ENCODE measurements around the gene CD37.
A peak's percentile ranks its signal among the peaks of the same experiment; 100 is the strongest.
"Not testable (repeated sequence)": the region's sequence is repeated elsewhere in the genome, so short reads cannot be mapped to it uniquely, and the experiment has no call there.

CD37 gene

DNA sequence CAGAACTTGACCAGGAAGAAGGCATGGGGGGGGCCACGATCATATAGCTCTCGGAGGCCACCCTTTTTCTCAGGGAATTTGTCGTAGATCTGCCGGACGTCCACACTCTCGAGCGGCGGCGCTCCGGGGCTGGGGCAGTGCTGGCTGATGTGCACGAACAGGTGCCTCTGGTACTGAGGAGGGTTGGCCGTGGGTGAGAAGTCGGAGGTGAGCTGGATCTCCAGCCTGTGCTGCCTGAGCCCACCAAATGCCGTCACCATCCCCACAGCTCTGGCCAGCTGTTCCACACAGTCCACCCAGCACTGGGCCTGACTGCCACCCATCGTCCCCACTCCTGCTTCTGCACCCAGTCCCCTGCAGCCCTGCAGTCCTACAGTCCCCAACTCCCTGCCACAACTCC lies 12.0 kb downstream of the CD37 start:
- DNase-seq (ENCODE audit: low read depth), result no peak

DNA sequence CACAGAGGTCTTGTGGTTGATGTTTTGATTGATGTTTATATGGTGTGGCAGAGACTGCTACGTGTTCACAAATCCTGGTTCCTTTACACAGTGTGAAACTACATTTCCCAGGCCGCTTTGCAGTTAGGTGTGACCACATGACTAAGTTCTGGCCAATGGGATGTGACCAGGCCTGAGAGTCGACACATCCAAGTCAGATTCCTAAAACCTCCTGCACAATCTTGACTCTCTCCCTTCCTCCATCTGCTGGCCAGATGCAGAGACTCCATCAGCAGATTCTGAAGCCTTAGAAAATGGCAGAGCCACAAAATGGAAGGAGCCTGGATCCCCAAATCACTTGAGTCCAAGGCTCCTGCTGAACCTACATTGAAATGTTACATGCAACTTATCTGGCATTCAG lies 12.6 kb downstream of the CD37 start:
- peak; percentile 77 for DNase-seq (ENCODE audit: low read depth)

DNA sequence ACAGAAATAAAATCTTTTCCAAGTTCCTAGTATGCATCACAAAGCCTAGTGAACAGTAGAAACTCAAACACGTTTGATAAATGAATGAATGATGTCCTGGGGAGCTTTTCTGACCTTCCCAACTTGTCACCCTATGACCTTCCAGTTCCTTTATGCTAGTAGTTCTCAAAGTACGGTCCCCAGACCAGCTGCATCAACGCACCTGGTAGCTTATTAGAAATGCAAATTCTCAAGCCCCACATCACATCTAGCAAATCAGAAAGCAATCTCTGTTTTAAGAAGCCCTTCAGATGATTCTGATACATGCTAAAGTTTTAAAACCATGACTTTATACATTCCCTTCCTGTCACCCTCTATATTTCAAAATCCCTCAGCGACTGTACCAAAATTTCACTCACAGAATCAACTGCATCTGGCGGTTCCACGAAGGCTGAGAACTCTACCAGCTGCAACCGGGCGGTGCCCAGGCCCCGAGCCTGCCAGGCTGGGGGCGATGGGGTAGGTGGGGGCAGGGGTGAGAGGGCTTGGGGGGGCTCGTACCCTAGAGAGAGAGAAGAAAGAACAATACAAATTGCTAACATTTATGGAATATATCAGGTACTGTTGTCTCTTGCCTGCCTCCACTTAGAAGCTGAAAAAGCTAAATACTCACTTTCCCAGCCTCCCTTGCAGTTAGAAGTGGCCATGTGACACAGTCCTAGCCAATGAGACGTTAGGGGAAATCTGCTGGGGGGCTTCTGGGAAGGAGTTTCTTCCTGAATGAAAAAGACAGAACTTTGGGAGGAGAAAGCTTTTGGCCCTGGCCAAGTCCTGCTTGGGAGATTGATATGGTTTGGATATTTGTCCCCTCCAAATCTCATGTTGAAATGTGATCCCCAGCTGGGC lies 13.3 kb downstream of the CD37 start:
- DNase-seq (ENCODE audit: low read depth), result no peak

DNA sequence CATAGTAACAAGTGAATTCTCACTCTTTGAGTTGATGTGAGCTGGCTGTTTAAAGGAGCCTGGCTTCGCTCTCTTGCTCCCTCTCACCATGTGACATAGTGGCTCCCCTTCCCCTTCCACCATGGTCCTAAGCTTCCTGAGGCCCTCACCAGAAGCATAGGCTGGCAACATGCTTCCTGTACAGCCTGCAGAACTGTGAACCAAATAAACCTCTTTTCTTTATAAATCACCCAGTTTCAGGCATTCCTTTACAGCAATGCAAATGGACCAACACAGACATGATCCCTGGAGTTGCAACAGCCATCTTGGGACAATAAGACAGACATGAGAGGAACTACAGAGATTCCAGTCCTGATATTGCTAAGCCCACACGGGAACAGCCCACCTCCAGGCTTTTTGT lies 14.4 kb downstream of the CD37 start:
- no peak for DNase-seq (ENCODE audit: low read depth)

DNA sequence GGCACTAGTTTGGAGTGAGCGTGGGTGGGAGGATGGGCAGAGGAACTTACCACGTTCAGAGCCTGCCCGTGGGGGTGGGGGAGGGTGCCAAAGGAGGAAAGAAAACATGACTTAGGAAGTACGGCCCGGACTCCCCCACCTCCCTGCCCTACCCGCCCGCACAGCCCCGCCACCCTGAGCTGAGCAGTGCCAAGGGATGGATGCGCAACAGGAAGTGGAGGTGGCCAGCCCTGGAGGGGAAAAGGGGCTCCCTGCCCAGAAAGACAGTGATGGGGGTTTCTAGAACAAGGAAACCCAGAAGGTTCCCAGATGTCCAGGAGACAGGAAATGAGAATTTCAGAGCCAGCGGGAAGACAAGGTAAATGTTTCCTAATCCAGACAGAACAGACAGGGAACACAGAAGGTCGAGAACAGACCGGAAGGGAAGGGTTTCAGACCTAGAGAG lies 20.7 kb downstream of the CD37 start:
- no peak for DNase-seq (ENCODE audit: low read depth)

DNA sequence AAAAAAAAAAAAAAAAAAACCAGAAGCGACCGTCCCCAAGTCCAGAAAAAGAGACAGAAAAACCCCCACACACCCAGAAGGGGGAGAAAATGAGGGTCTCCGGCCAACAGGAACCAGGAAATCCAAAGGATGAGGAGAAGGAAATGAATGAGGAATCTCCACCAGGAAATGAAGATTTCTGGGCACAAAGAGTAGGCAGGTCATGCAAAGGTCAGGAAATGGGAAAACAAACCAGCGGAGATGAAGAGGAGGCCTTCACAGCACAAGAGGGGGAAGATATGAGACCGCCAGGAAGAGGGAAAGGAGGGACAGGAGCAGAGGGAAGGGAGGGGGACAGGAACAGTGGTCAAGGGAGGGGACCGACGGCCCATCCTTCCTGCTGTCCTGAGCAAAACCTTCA lies 21.2 kb downstream of the CD37 start:
- no peak for DNase-seq (ENCODE audit: low read depth)

DNA sequence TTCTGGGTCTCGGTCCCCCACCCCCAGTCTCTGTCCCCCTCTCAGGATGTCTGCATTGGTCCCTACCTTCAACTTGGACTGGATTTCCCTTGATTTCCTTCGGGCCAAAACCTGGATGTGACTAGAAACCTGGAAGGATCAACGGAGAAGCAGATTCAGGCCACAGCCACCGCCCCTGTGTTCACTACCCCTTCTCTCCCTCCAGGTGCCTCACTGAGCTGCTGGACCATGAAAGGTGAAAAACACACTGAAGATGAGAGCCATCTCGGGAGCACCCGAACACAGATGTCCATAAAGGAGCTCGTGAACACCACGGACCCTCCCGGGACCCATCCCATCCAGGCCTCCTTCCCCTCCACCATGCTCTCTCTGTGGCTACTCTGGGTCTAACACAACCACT lies 22.0 kb downstream of the CD37 start:
- no peak for DNase-seq (ENCODE audit: low read depth)

DNA sequence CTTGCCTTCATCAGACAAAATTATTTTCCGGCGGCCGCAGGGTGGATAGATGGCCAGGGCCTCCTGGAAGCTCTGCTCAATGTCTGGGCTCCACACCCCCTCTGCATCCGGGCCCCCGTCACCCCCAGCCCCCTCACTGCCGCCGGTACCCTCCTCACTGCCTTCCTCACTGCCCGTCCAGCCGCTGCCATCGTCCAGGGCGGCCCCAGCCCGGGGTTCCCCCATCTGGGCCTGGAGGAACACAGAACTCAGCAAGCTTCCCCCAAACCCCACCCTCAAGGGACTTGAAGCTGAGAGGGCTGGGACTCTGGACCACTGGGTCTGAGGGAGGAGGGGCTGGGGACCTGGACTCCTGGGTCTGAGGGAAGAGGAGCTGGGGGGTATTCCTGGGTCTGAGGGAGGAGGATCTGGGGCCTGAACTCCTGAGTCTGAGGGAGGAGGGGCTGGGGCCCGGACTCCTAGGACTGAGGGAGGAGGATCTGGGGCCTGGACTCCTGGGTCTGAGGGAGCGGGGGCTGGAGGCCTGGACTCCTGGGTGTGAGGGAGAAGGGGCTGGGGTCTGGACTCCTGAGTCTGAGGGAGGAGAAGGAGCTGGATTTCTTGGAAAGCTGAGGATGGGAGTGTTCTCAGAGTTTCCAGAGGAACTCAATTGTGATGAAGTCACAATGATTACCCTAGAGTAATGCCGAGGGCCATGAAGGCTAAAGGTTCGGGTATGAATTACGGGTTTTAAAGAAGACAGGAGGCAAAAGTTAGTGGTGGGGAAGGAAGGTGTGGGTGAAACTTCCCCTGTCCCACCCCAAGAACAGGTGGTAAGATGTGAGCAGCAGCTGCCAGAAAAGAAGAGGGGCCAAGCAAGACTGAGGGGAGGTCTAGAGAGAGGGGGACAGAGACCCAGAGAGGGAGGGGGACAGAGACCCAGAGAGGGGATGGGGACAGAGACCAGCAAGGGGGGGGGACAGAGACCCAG lies 24.9 kb downstream of the CD37 start:
- no peak for DNase-seq (ENCODE audit: low read depth)

DNA sequence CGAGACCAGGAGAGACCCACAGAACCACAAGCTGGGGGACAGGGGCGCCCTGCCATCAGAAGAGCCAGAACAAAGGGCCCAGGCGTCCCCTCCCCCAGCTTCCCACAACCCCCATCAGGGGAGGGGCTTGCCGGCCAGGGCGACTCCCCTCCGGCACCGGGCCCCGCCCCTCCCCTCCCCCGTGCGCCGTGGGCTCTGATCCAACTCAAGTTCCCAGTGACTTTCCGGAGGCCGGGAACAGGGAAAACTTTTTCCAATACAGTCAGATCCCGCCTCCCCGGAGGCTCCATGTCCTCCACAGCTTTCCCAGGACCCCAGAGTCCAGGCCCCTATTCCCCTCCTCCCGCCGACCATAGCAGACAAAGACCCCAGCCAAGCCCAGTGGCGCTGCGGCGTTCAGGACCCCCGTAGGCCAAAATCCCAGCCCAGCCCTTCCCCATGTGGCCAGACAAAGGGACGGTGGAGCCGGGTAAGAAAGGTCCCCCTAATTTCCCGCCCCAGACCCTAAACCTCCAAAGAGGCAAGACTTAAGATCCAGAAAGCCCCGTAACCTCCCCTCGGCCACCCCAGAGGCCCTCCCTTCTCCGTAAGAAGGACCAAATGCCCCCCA lies 26.3 kb downstream of the CD37 start:
- DNase-seq (ENCODE audit: low read depth), result peak; percentile 63

DNA sequence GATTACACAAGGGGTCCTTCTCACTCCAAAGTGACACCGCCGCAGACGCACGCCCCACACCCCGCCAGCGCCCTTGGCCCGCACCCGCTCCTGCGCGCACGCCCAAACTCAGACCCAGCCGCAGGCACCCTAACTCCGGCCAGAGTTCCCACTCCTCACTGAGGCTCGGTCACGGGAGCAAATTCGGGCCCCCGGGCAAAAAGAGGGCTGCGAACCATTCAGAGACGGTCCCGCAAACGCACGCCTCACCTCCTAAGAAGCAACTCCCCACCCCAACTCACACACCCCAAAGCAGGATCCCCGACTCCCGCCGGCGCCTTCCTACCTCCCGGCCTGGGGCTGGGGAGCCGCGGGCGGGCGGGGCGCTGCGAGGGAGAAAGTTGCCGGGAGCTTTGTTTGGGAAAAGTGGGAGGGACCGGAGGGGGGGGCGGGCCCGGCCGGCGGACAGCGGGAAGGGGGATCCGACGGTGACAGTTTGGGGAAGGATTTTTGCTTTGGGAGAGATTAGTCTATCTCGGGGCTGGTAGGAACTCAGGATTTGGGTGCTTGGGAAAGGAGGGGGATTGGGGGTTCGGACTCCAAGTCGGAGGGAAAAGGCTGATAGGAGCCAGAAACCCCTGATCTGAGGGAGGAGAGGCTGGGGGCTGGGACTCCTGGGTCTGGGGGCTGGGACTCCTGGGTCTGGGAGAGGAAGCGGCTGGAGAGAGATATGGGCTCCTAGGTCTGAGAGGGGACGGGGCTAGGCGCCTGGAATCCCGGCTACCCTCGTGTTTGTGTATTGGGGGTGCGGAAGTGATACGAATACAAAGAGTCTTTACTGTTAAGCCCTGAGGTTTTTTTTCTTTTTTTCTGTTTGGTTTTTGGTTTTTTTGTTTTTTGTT lies 27.1 kb downstream of the CD37 start, which contains the start of gene TEAD2:
Gene TEAD2 (minus strand): TSS at position 369 of the 881 bp plus-strand sequence. CDS start 2,341 bp downstream, outside the sequence.
- DNase-seq (ENCODE audit: low read depth), result peak; percentile 64

DNA sequence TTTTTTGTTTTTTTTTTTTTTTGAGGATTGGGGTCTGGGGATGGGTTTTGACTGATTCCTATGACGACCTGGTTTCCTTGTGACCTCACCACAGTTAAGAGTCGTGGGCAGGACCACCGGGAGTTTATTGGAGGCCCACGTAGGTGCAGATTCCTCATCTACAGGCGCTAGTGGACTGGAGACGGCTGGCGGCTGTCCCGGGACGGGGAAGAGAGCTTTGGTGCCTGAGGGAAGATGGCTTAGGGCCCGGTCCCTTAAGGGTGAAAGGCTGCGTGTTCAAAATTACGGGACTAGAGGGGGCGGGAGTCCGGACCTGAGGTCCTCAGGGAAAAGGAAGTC lies 27.7 kb downstream of the CD37 start:
- peak; percentile 53 for DNase-seq (ENCODE audit: low read depth)

DNA sequence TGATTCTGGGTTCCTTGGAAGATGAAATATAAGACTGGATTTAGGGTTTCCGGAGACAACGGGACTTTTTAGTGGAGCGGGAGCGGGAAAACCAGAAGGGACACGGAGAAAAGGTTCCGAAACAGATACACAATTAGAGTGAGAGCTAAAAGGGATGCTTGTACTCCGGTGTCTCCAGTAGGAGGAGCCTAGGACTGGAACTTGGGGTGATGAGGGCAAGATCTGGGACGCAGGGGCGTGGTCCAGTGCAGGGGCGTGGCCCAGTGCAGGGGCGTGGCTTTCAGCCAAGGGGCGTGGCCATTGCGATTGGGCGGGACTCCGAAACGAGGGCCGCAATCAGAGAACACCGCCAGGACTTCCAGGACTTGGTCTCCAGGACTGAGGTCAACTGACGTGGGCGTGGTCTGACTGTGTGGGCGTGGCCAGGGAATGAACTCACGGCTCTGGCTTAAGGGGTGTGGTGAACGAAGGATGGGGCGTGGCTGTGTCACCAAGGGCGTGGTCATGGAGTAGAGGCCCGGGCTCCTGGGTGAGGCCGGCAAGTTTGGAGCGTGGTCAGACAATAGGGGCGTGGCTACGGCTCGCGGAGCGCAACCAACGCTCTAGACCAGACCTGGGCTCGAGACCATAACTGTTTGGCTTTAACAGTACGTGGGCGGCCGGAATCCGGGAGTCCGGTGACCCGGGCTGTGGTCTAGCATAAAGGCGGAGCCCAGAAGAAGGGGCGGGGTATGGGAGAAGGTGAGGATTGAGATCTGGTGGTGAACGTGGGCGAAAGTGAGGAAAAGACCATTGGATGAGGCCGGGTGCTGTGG lies 28.3 kb downstream of the CD37 start, which contains the start of gene DKKL1:
Gene DKKL1 (plus strand): TSS at position 610 of the 815 bp plus-strand sequence. CDS start 122 bp downstream, at position 732.
- DNase-seq (ENCODE audit: low read depth), result peak; percentile 97

DNA sequence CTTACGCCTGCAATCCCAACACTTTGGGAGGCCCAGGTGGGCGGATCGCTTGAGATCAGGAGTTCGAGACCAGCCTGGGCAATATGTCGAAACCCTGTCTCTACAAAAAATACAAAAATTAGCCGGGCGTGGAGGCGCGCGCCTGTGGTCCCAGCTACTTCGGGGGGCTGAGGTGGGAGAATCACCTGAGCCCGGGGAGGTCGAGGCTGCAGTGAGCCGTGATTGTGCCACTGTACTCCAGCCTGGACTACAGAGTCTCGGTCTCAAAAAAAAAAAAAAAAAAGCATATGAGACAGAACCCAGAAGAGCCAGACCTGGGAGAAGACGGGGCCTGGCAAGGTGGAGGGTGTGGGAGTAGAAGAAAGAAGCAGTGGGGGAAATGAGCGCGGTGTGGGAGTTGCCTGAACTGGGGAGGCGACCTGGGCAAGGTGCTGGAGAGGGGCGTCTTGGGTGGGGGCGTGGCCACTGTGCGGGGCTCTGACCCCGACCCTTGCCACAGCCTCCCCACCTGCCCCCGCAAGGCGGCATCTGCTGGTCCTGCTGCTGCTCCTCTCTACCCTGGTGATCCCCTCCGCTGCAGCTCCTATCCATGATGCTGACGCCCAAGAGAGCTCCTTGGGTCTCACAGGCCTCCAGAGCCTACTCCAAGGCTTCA lies 29.0 kb downstream of the CD37 start:
- DNase-seq (ENCODE audit: low read depth), result no peak

DNA sequence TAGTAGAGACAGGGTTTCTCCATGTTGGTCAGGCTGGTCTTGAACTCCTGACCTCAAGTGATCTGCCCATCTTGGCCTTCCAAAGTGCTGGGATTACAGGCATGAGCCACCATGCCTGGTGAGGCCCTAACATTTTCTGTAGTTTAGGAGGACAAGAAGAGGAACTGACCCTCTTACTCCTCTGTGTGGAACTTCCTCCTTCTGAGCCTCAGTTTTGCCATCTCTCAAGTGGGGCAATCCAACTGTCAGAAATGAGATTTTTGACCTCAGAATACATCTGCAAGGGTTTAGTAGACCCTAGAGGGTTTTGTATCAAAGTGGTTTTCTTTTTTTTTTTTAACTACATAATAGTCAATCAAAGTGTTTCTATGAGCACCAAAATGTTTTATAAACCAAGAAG lies 30.9 kb downstream of the CD37 start:
- no peak for DNase-seq (ENCODE audit: low read depth)

DNA sequence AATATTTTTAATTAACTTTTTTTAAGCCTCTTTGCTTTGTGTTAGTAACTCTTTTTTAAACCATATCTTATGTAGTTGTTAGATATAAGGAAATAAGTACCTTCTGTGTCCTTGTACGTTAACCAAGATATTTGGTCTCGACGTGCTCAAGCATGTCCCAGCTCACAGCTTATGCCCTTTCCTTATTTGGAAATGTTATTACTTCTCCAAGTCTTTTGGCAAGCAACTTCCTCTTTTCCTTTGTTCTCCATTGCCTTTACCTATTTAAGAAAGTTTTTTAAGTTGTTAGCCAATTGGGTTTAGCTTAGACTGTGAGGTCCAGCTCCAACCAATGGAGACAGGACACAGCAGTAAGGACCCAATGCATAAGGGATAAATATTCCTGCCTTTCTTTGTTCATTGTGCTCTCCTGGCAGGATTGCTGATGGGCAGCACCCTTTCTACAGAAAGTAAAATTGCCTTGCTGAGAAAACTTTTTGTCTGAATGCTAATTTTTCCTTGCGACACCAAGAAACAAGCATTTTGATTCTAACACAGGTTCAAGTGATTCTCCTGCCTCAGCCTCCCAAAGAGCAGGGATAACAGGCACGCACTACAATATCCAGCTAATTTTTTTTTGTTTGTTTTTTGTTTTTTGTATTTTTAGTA lies 33.6 kb downstream of the CD37 start:
- no peak for DNase-seq (ENCODE audit: low read depth)

DNA sequence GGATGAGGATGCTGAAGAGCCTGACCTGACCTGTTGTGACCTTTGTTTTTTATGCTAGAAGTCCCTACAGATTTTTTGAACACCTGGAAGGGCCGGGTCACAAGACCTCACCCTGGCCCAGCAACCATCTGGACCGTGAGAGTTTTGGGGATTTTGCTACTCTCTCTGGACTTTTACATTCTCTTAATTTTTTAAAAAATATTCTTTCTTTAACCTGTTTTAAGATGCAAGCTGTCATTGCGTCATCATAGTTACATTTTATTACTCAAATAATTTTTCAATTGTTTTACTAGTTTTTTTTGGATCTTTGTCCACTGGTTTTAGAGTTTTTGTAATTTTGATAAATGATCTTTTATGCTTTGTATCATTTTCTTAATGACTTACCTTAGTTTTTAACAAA lies 36.0 kb downstream of the CD37 start:
- no peak for DNase-seq (ENCODE audit: low read depth)

DNA sequence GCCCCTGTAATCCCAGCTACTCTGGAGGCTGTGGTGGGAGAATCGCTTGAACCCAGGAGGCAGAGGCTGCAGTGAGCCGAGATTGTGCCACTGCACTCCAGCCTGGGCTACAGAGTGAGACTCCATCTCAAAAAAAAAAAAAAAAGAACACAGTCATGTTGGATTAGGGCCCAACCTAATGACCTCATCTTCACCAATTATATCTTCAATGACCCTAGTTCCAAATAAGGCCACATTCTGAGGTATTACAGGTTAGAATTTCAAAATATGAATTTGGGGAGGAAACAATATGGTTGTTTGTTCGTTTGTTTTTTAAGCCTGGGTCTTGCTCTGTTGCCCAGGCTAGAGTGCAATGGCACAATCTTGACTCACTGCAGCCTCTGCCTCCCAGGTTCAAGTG lies 38.0 kb downstream of the CD37 start:
- DNase-seq (ENCODE audit: low read depth), result not testable (repeated sequence)

DNA sequence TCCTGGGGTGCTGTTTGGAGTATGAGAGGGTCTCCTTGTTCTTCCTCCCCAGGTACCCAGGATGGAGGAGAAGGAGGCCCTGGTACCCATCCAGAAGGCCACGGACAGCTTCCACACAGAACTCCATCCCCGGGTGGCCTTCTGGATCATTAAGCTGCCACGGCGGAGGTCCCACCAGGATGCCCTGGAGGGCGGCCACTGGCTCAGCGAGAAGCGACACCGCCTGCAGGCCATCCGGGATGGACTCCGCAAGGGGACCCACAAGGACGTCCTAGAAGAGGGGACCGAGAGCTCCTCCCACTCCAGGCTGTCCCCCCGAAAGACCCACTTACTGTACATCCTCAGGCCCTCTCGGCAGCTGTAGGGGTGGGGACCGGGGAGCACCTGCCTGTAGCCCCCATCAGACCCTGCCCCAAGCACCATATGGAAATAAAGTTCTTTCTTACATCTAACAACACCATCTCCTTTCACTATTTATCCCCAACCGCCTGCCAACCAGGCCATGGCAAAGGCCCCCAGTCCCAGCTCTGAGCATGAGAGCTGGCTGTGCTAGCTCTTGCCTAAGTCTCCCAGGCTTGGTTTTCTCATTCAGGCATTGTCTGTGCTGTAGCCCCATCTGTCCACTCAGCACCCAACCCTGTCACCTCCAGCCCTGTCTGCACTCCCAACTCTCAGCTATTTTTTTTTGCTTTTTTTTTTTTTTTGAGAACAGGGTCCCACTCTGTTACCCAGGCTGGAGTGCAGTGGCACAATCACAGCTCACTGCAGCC lies 39.6 kb downstream of the CD37 start:
- no peak for DNase-seq (ENCODE audit: low read depth)

DNA sequence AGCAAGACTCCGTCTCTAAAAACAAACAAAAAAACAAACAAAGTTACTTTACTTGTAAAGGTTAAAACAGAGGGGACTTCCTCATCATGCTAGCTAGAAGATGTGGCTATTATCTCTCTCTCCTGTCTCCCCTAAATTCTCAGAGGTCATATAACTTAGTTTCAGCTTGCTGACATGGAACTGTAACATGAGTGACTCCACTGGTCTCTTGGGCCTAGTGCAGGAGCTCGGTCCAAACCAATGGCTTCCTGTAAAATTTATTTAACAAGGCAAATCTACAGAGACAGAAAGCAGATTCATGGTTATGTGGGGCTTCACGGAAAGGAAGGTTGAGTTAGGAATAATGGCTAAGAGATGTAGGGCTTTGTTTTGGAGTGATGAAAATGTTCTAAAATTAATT lies 43.3 kb downstream of the CD37 start:
- no peak for DNase-seq (ENCODE audit: low read depth)

Measured in ELR (cell line).